H4 (cell line): Measurements from ENCODE around the gene SYT5. TPM values are rescaled to one million over a fixed set of nuclear protein-coding genes. Genes with fewer than 3 reads are reported as not detected.
"Not testable (repeated sequence)": the region's sequence is repeated elsewhere in the genome, so short reads cannot be mapped to it uniquely, and the experiment has no call there.

Experiments used
- DNase-seq: peaks from one replicate; pipeline ENCODE4 v3.0.0-alpha.2; 2015; ENCODE audit warnings: low spot score
- total RNA-seq: library from RNA; depleted of rRNA; stranded (reverse); fragments of >200 nt; shearing (Covaris generic); gene quantifications from 2 replicates; pipeline ENCODE4 v1.2.3, GENCODE V29; 2014

SYT5 gene
- total RNA-seq, 1 experiment from 2014 or later: not detected

DNA sequence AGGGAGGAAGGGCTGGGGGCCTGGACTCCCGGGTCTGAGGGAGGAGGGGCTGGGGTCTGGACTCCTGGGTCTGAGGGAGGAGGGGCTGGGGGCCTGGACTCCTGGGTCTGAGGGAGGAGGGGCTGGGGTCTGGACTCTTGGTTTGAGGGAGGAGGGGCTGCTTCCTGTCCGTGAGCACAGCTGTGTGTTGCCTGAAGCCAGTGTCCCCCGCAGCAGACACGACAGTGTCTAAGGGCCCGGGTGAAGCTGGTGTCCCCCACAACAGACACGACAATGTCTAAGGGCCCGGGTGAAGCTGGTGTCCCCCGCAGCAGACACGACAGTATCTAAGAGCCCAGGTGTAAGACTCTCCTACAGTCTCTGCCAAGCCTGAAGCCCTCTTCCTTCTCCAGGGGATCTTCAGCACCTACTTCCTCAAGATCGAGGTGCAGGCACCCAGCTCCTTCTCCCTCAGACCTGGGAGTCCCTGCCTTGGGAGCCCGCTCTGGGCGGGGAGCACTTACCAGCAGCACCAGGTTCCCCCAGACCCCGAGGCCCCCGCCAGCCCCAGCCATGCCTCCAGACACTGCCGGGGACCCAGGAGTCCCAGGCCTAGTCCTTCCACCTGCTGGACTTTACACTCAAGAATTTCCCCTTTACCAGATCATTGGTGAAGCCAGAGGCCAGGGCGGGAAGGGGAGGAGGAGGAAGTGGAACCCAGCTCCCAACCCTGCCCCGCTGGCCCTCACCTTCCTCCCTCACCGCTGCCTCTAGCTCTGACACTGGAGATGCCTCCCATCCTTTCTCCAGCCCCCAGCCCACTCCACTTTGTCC lies 29.0 kb upstream of the SYT5 start, which contains the start of gene PTPRH:
TSS of gene PTPRH (minus strand) at position 622 of the 813 bp plus-strand sequence. CDS start at position 554, 68 bp downstream.
- DNase-seq: no peak

DNA sequence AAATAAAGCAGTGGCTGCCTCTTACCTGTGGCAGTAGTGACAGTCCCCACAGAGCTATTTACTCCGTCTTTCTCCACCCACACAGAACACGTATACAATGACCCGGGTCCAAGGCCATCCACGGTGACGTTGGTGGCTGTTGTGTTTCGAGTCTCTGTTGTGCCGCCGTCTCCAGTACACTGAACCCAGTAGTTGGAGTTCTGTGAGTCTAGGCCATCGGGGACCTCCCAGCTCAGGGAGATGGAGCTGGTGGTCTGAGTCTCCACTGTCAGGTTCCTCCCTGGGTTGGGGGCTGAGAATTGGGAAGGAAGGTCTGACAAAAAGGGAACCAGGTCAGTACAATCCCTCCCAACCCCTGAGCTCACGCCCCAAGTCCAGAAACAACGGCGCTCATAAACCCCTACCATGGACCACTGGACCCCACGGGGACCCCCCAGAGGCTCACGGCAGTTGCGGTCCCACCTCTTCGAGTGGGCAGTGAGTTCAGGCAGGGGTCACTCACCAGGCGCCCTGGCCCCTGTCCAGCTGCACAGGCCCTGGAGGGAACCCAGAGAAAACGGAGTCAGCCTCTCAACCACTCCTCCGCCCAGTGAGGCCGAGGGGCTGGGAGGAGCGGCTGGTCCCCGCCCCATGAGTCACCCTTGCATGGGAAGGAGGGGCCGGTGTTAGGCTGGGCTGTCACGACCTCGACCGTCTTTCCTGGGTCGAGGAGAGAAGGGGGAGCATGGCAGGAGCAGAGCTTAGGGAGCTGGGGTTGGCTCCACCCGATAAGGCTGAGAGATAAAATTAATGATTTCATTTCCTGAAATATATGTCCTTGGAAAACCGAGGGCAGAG lies 26.8 kb upstream of the SYT5 start:
- DNase-seq: peak; percentile 94

DNA sequence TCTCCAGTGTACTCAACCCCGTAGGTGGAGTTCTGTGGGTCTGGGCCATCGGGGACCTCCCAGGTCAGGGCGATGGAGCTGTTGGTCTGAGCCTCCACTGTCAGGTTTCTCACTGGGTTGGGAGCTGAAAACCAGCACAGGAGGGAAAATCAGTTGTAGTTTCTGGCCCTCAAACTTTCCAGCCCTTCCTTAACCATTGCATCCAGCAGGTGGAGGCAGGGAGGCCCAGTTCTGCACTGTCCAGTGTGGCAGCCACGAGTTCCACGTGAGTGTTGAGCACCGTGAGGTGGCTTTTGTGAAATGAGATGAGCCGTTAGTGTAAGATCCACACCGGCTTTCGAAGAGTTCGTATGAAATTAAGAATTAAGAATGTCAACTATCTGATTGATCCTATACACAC lies 22.1 kb upstream of the SYT5 start:
- not testable (repeated sequence) for DNase-seq

DNA sequence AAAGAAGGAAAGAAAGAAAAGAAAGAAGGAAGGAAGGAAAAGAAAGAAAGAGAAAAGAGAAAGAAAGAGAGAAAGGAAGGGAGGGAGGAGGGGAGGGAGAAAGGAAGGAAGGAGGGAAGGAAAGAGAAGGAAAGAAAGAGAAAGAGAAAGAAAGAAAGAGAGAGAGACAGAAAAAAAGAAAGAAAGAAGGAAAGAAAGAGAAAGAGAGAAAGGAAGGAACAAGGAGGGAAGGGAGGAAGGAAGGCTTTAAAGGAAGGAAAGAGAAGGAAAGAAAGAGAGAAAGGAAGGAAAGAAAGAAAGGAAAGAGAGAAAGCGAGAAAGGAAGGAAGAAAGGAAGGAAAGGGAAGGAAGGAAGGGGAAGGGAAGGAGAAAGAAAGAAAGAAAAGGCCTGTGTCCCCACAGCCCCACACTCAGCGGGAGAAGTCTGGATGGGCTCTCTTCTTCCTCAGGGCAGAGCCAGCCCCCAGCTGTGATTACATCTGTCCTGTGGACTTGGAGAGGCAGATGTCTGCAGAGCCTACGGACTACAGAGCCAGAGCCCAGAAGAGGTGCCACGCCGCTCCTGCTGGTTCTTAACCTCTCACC lies 19.6 kb upstream of the SYT5 start:
- no peak for DNase-seq

DNA sequence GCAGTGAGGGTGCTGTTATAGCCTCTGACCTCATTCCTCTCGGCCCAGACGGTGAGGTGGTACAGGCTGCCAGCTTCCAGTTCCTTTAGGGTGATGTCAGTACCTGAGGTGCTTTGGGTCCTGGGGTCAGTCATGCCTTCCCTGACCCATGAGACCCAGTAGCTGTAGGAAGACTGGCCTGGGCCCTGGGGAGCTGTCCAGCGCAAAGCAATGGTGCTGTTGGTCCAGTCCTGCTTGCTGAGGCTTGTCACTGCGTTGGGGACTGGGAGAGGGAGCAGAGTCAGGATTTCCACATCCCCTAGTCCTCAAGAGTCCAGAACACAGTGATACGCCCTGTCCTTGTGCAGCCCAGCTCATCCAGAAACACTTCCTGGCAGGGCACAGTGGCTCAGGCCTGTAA lies 18.6 kb upstream of the SYT5 start:
- no peak for DNase-seq

DNA sequence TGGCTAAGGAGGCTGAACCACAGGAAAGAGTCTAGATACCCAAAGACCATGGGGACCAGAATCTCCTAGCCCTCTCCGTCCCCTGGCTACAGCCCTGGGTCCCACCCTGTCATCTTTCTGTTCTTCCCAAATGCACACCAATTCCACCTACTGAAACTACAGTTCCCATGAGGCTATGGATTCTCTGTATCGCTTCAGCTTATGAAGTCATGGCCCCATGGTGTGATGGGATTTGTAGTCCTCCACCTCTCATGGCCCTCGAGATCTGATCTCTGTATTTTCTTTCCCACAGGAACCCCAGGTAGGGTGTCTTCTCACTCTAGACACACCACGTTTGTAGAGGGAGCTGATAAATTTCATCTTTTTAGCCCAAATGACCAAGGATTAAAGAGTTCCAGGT lies 17.4 kb upstream of the SYT5 start:
- DNase-seq: no peak

DNA sequence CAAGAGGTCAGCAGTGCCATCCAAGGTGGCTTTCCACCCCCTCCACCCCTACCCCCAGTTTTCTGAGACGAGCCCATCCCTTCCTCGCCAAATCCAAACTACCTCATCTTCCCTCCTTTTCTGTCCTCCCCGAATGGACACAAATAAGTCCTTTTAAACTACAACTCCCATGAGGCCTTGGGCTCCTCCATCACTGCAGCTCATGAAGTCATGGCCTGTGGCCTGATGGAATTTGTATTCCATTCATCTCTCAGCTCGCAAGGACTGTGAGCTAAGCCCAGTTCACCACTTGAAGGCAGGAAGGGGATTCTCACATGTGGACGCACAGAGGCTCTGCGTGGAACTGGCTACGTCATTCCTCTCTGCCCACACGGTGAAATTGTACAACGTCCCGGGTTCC lies 16.7 kb upstream of the SYT5 start:
- no peak for DNase-seq

DNA sequence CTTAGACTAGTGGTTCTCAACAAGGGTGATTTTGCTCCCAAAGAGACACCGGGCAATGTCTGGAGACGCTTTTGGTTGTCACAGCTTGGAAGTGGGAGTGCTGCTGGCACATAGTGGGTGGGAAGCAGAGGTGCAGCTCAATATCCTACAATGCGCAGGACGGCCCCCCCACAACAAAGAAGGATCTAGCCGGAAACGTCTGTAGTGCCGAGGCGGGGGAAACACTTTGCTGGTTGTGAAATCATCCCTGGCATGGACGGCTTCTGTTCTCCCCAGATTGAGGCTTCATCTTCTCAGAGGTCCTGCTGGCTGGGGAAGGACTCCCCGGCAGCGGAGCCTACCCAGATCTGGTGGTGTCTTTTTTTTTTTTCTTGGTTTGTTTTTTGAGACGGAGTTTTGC lies 13.4 kb upstream of the SYT5 start:
- DNase-seq: no peak

DNA sequence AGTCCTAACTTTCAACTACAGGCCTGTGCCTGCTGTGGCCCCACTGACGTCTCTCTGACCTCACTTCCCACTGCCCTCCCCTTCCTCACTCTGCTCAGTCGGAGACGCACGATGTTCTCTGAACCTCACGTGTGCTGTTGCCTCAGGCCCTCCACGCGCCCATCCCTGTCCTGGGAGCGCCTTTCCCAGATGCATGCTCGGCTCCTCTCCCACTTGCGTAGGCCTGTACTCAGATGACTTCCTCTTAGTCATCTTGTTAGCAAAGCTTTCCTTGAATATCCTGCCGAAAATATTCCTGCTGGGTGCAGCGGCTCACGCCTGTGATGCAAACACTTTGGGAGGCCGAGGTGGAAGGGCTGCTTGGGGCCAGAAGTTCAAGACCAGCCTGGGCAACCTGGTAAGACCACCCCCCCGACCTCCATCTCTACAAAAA lies 9.3 kb upstream of the SYT5 start:
- DNase-seq: peak; percentile 98

DNA sequence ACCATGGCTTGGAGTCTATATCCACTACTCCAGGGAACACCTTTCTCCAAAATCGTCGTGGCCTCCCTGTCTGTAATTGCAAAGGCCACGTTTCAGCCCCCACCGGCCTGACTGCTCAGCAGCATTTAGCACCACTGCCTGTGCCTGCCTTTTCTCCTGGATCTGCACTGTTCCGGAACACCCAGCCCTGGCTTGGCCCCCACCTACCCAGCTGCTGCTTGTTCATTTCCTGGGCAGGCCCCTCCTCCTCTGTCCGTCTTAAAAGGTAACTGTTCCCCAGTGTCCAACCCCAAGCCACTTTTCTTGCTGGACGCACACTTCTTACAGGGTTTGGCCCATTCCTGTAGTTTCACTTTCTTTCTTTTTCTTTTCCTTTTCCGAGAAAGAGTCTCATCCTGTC lies 8.5 kb upstream of the SYT5 start:
- no peak for DNase-seq

DNA sequence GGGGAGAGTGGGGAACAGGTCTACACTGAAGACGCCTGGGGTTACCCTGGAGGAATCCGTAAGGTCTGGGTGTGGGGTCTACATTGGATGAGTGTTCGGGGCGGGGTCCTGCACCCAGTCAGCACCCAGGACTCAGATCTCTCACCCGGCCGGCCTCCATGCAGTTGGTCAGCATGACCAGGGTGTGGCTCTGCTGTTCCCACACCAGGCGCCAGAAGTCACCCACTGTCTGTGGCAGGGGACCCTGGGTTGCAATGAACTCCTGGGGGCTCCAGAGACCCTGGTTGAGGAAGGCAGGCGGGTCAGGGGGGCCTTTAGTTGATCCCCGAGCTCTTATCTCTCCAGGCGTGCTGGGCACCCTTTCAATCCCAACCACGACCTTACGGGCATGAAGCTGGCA lies 6.0 kb upstream of the SYT5 start:
- no peak for DNase-seq

DNA sequence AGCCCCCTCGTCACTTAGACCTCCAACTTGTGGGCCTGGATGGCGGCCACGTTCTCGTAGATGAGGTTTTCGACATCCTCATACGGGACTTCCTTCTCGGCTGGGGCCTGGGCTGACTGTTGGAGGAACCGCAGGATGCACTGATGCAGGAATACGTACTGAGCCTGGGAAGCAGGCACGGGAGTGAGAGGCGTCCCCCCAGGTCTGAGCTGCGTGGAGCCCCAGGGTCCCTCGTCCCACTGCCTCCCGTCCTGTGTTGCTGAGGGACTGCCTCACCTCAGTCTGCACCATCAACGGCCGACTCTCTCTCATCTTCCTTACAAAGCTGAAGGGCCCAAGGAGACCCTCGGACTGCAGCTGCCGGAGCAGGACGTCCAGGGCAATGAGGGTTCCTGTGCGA lies 1.7 kb upstream of the SYT5 start:
- no peak for DNase-seq

DNA sequence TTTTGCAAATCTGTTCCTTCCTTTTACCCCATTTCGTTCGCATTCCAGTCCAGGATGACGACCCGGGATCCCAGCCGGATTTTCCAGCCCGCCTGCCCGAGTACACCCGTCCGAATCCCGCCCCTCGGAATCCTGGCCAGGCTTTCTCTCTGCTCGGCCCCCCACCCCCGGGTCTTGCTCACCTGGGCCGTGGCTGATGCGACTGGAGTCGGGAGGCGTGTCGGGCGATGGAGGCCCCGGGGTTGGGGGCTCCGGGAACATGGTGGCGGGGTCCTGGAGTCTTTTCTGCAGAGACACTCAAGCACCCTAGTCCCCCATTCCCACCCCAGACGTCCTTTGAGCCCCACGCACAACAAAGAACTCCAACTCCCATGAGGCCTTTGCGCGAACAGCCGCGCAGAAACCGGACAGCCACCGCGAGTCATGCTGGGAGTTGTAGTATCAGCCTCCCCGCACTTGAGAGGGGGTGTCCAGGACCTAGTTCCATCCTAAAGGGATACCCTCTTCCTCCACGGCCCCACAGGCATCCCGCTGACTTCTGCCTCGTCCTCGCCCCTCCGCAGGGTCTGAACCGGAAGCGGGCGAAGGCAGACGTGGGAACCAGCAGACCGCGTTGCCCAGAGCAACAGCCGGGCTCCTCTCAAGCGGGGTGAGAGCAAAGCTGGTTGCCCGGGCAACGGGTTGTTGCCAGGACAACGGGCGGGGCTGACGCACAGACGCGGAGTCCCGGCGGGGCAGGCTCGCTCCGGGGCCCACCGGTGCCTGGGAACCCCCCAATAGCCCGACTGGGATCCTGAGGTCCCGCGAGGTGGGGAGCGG lies 1.1 kb downstream of the SYT5 start:
- DNase-seq: peak; percentile 87

DNA sequence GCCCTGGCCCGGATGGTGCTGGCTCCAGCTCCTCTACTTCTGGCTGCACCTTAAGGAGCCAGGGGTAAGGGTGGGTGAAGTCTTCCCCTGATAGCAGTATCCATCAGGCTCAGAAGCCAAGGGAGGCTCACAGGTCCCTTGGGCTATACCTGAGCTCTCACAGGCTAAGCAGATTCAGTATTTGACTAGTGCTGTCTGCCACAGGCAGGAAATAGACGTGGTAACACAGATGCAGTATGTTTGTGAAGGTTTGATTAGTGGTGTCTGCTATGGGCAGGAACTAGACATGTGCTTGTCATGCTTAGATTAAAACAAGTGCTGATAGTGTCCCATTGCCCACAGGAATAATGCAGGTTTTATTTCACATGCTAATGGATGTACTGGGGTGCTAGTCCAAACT lies 4.0 kb downstream of the SYT5 start:
- DNase-seq: peak; percentile 21

DNA sequence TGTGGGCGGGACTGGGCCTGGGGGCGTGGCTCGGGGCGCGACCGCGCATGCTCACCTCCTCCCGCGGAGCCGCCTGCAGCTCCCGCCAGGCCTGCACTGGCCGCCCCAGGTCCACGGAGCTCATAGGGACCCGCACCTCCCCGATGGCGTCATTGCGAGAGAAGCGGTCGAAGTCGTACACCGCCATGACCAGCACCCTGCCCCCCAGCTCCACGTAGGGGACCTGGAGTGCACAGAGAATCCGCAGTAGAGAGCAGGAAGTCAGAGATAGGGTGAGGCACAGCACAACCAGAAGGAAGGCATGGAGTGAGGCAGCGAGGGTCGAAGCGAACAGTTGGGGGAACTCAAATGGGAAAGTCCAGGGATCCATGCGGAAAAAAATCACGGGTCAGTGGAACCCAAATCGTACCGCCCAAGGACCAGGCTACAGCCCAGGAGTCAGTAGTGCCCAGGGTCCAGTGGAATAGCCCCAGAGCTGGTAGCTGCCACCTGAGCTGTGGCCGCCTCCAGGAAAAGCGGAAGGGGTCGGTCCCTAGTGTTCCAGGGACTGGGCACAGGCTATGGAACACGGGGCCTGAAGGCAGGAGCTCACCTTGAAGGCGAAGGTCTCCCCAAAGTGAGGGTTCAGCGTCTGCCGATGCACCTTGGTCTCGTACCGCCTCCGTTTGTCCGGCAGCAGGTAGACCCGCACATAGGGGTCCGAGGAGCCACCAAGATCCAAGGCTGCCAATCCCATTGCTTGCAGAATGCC lies 4.8 kb downstream of the SYT5 start:
- DNase-seq: no peak

DNA sequence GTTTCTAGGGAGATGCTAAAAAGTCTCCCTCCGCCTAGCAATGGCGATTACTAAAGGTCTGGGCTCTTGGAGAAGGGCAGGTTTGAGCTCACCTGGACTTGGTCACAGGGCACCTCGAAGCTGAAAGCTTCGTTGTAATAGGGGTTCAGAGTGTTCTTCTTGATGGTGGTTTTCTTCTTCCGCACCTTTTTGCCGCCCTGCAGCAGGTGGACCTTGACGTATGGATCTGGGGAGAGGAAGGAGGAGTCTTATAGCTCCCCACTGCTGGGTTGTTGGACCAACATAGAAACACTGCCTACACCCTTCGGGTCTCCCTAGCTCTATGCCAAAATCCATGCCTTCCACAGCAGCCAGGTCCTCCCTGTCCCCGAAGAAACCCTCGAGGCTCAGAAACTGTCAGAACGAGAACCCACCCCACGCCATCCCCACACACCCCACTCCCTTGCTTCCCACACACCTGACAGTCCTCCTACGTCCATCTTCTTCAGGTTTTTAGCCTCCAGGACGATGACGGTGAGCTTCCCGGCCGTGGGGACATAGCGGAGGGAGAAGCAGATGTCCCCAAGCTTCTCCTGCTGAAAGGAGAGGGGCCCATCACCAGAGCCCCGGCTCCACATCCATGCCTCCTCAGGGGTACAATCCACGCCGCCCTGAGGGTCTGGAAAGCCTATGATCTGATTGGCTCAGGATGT lies 5.5 kb downstream of the SYT5 start:
- no peak for DNase-seq

DNA sequence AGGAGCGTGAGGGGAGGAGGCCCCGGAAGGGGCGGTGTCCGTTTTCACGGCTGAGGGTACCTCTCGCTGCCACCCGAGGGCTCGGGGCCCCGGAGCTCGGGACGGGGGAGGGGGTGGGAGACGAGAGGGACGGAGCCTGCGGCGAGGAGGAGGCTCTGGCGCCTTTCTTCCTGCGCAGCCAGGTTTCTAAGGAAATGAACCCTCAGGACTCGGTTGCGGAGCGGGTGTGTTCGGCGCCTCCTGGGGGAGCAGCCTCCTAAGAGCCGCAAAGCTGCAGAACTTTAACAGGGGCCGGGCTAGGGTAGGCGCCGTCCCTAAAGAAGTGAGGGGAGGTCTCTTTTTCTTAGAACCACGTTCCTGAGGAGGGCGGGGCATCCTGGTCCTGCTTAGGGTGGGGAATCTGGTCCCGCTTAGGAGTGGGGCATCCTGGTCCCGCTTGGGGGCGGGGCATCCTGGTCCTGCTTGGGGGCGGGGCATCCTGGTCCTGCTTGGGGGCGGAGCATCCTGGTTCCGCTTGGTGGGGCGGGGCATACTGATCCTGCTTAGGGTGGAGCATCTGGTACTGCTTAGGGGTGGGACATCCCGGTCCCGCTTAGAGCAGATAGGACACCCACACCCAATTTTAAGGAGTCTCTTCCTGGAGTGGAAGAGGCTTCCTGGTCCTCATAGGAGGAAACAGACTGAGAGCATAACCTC lies 6.2 kb downstream of the SYT5 start:
- peak; percentile 79 for DNase-seq

DNA sequence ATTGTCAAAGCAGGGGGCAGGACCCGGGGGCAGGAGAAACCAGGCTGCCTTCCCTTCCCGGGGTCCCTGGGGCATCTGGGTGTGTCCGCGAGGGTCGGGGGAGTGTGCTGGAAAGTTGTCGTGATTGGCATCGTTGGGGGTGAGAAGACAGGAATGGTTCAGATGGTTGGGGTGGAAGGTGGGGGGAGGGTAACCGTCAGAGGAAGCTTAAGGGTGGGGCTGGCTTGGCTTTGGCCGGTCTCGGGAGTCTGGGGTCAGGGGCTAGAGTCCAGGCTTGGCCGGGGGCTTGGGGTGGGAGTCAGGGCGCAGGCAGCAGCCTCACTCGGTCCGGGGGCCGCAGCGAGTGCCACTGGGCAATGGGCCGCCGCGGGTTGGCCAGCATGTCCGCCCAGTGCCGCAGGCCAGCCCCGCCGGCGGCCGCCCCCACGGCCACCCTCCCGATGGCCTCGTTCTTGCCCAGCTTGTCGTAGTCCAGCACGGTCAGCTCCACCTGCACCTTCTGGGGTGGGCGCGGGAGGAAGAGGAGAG lies 6.8 kb downstream of the SYT5 start:
- DNase-seq: no peak

DNA sequence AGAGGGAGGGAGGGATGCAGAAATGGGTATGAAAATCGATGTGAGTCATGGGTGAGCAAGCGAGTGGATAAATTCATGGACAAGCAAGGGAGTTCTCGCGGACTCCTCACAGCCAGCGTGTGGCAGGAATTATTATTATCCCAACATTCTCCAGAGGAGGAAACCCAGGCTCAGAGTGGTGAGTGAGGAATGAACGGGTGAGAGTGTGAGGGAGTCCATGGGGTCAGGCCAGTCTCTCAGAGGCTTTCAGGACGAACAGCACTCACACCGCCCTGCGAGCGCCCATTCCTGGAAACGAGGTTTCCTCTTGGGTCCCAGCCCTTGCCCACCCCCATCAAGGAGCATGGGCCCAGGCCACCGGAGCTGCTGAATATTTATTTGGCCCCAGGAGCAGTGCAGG lies 7.3 kb downstream of the SYT5 start:
- DNase-seq: no peak
